ENCODE data around the gene SEC61B.

The SEC61B gene

DNA sequence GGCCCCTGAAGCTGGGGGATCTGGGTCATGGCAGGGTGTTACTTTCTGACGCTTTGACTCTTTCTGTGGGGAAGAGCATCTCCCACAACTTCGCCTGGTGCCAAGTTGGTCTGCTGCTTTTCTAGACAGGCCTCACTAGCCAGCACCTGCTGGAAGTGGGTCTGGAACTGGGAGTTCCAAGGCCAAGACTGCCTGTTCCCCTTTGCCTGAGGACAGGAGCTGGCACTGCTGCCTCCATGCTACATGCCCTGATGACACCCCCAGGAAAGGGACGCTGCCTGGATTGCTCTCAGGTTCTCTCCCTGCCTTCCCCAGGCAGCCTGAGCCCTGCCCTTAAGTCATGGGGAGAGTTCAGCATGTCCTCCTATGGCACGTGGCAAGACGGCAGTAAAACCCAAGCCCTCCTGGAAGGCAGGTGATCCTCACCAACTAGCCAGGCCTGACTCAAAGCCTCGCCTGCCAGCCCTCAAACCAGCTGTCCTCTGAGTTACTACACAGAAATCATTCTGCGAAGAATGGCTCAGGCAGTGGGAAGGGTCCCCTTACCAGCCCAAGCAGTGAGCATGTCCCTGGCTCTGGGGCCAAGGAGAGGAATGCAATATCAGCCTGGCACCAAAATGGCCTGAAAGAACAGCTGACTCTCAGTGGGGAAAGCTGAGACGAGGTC is 35.8 kb downstream of the SEC61B start:
- DNase-seq (ENCODE audit: extremely low read depth, low read depth) = no peak
- no peak for TF ChIP-seq CTCF (IDR thresholded peaks at IDR 0.05; ENCODE audit: low read depth, low read length, missing control alignments)
- no peak overlapping the region for H3K4me3 ChIP-seq (replicated peaks; ENCODE audit: low read depth, low read length)

GRCh38 chr9:99259231-99259918 is 37.3 kb downstream of the SEC61B start:
- no peak for TF ChIP-seq CTCF (IDR thresholded peaks at IDR 0.05; ENCODE audit: low read depth, low read length, missing control alignments)
- no peak overlapping the region for H3K4me3 ChIP-seq (replicated peaks; ENCODE audit: low read depth, low read length)
- no peak for DNase-seq (ENCODE audit: extremely low read depth, low read depth)

- no peak overlapping the region for H3K4me3 ChIP-seq (replicated peaks; ENCODE audit: low read depth, low read length)
- no peak for DNase-seq (ENCODE audit: extremely low read depth, low read depth)
- TF ChIP-seq CTCF (IDR thresholded peaks at IDR 0.05; ENCODE audit: low read depth, low read length, missing control alignments) = no peak
Measured at GRCh38 chr9:99261923-99262322, 39.8 kb downstream of the SEC61B start.

DNA sequence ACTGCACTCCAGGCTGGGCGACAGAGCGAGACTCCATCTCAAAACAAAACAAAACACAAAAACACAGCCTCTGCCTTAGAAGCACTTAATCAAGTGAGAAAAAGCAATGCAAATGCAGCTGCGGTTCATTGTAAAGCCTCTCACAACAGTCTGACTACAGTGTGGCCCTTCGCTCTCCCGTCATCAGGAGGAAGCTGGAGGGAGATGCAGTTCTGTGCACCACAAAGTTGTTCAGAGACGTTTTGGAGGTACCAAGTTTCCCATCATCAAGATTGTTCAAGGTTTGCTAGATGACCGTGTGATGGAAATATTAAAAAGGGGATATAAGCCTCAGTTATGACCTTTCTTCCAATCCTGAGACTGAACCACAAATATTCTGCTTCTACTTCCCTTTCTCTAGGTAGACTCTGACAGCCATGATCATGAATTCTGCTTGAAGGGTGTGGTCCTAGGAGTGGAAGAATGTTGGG is 40.9 kb downstream of the SEC61B start:
- no peak for DNase-seq (ENCODE audit: extremely low read depth, low read depth)
- H3K4me3 ChIP-seq (replicated peaks; ENCODE audit: low read depth, low read length) = no peak overlapping the region
- TF ChIP-seq CTCF (IDR thresholded peaks at IDR 0.05; ENCODE audit: low read depth, low read length, missing control alignments) = no peak

- DNase-seq (ENCODE audit: extremely low read depth, low read depth) = no peak
- no peak overlapping the region for H3K4me3 ChIP-seq (replicated peaks; ENCODE audit: low read depth, low read length)
- peak; percentile 35 for TF ChIP-seq CTCF (IDR thresholded peaks at IDR 0.05; ENCODE audit: low read depth, low read length, missing control alignments)
Measured at GRCh38 chr9:99264070-99264680, 42.1 kb downstream of the SEC61B start.

- DNase-seq (ENCODE audit: extremely low read depth, low read depth) = no peak
- H3K4me3 ChIP-seq (replicated peaks; ENCODE audit: low read depth, low read length) = no peak overlapping the region
- TF ChIP-seq CTCF (IDR thresholded peaks at IDR 0.05; ENCODE audit: low read depth, low read length, missing control alignments) = no peak
Measured at GRCh38 chr9:99265691-99266090, 43.6 kb downstream of the SEC61B start.
